K562 treated with DMSO at 1 percent for 12 hours (cell line): ENCODE measurements around the gene DDX3X. TPM values are rescaled to one million over a fixed set of nuclear protein-coding genes. Genes with fewer than 3 reads are reported as not detected.

ENCODE experiments used
- total RNA-seq: library from RNA; unstranded; fragments of 300-600 nt; gene quantifications from 2 replicates; pipeline ENCODE4 v1.2.3, GENCODE V29; 2022; ENCODE audit not compliant: insufficient read depth

Gene DDX3X
- total RNA-seq = 34.0 and 122 TPM in 2 replicates

GRCh38 chrX:41333744-41334362 lies at the start of gene DDX3X:
Gene DDX3X, plus strand, starts transcription at chrX:41334162. Its CDS starts 91 bp downstream, at chrX:41334253.

Other genes with a start within 250 kb of the DDX3X start
- gene USP9X, start 248.7 kb upstream of the DDX3X start, total RNA-seq = 5.7 and 34.4 TPM in 2 replicates
- not detected in 2 replicates for gene NYX, start 113.2 kb downstream of the DDX3X start, total RNA-seq